Esophagus muscularis mucosa (tissue), 4 donors: ENCODE results near the gene TEC.

Experiments used
- CTCF ChIP-seq, 3 experiments: fragments of 200-600 bp in 2 of 3; fragments of 450-650 bp in 1 of 3; sonication (generic) in 2 of 3; IDR thresholded peaks; one replicate each; pipeline ENCODE4 v1.5.1; 2017 to 2019; ENCODE audit warnings: antibody characterized with exemption in 3 of 3, mild to moderate bottlenecking in 2 of 3, moderate library complexity in 1 of 3
- EP300 ChIP-seq: sonication (generic); formaldehyde crosslinking; IDR thresholded peaks from one replicate; pipeline ENCODE4 v1.6.1; 2017; ENCODE audit warnings: antibody characterized with exemption
- POLR2A ChIP-seq: fragments of 450-650 bp; IDR thresholded peaks from one replicate; pipeline ENCODE4 v1.6.1; 2017; ENCODE audit warnings: antibody characterized with exemption, moderate library complexity, mild to moderate bottlenecking, low read depth
- POLR2AphosphoS5 ChIP-seq, 2 donors: sonication (generic); formaldehyde crosslinking; IDR thresholded peaks; one replicate each; pipeline ENCODE4 v1.6.1; 2017; ENCODE audit warnings: antibody characterized with exemption in 2 of 2

- TF ChIP-seq EP300, result no peak
- TF ChIP-seq CTCF (IDR thresholded peaks at IDR 0.05), result no peak
- no peak for TF ChIP-seq POLR2AphosphoS5 (IDR thresholded peaks at IDR 0.05)
- TF ChIP-seq POLR2A, result no peak
These were observed 19.3 kb downstream of the TEC start for GRCh38 chr4:48250343-48250742.
